ENCODE data around the gene NOP53.
"Not testable (repeated sequence)": the region's sequence is repeated elsewhere in the genome, so short reads cannot be mapped to it uniquely, and the experiment has no call there.

The NOP53 gene

GRCh38 chr19:47754206-47755064 is 9.1 kb downstream of the NOP53 start:
- DNase-seq (ENCODE audit: low read depth), result no peak

- DNase-seq (ENCODE audit: low read depth), result no peak
These were observed 9.9 kb downstream of the NOP53 start for GRCh38 chr19:47755065-47755761.

DNA sequence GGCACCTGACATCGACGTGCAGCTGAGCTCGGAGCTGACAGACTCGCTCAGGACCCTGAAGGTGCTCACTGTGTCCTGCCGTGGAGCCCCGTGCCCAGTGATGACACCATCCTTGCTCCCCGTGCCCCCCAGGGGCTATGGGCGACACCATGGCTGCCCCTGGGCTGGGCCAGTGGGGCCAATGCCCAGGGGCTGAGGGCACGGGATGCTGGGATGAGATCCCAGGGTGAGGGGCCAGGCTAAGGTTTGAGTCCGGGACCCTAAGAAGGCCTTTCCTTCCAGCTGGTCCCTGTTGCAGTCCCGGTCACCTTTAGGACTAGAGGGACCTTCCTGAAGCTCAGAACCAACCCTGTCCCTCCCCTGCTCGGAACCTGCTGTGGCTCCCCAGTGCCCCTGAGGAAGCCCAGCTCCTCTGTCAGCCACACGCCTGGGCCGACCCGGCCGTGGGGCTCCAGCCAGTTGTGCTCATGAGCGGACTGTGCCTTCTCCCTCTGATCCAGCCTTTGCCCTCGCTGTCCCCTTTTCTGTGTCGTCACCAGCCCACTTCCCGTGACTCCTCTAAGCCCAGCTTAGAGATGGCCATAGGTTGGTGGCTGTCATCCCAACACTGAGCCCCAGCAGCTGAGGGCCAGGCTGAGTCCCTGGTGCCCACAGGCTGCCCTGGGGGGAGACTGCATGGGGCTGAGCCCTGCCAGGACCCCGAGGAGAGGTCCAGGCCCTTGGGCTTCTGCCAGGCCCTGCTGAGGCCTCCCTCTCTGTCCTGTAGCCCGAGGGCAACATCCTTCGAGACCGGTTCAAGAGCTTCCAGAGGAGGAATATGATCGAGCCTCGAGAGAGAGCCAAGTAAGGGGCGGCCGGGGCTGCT is 10.6 kb downstream of the NOP53 start:
- DNase-seq (ENCODE audit: low read depth), result no peak

DNA sequence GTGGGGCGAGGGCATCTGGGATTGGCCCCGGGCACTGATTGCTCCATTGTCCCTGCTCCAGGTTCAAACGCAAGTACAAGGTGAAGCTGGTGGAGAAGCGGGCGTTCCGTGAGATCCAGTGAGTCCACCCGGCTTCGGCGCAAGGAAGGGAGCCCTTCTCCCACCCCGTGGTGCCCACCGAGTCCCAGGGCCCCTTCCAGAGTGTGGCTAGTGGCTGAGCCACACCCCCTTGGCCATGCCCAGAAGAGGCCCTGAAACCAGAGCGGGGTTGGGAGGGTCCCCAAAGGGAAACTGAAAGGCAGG is 11.2 kb downstream of the NOP53 start:
- no peak for DNase-seq (ENCODE audit: low read depth)

- DNase-seq (ENCODE audit: low read depth), result no peak
These were observed 11.7 kb downstream of the NOP53 start for GRCh38 chr19:47756953-47757608.

DNA sequence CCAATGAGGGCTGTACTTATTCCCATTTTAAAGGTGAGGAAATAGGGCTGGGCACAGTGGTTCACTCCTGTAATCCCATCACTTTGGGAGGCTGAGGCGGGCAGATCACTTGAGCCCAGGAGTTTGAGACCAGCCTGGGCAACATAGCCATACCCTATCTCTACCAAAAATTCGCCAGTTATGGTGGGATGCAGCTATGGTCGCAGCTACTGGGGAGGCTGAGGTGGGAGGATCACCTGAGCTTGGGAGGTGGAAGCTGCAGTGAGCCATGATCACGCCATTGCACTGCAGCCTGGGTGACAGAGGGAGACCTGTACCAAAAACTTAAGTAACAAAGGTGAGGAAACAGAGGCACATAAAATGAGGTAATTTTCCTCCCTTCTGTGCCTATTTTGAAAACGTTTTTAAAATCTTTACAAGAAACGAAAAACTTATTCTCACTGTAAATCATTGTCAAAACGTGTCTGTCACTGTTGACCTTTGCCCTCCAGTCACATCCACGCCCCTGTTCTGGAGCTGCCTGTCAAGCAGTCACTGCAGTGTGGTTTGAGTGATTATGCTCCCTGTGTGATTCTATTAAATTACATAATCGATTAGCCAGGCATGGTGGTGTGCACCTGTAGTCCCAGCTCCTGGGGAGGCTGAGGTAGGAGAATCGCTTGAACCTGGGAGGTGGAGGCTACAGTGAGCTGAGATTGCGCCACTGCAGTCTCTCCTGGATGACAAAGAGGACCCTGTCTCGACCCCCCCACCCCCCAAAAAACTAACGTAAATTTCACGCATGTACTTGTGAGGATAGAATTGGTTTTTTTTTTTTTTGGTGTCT is 12.5 kb downstream of the NOP53 start:
- no peak for DNase-seq (ENCODE audit: low read depth)

- no peak for DNase-seq (ENCODE audit: low read depth)
These were observed 13.1 kb downstream of the NOP53 start for GRCh38 chr19:47758443-47758804.

DNA sequence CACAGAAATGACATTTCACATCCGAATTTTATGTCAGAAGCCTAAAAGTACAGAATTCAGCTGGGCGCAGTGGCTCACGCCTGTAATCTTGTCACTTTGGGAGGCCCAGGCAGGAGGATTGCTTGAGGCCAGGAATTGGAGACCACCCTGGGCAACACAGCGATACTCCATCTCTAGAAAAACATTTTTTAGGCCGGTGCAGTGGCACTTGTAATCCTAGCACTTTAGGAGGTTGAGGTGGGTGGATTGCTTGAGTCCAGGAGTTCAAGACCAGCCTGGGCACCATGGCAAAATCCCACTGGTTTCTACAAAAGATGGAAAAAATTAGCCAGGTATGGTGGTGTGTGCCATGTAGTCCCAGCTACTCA is 15.3 kb downstream of the NOP53 start:
- DNase-seq (ENCODE audit: low read depth), result no peak

GRCh38 chr19:47761566-47761965 is 16.2 kb downstream of the NOP53 start:
- DNase-seq (ENCODE audit: low read depth), result no peak

DNA sequence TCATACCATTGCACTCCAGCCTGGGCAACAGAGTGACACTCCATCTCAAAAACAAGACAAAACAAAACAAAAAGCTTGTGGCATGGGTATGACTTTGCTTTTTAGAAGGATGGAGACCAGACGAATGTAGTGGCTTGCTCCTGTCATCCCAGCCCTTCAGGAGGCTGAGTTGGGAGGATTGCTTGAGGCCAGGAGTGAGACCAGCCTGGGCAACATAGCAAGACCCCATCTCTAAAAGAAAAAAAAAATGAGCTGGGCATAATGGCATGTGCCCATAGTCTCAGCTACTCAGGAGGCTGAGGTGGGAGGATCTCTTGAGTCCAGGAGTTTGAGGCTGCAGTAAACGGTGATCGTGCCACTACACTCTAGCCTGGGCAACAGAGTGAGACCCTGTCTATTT is 16.8 kb downstream of the NOP53 start:
- DNase-seq (ENCODE audit: low read depth), result no peak

DNA sequence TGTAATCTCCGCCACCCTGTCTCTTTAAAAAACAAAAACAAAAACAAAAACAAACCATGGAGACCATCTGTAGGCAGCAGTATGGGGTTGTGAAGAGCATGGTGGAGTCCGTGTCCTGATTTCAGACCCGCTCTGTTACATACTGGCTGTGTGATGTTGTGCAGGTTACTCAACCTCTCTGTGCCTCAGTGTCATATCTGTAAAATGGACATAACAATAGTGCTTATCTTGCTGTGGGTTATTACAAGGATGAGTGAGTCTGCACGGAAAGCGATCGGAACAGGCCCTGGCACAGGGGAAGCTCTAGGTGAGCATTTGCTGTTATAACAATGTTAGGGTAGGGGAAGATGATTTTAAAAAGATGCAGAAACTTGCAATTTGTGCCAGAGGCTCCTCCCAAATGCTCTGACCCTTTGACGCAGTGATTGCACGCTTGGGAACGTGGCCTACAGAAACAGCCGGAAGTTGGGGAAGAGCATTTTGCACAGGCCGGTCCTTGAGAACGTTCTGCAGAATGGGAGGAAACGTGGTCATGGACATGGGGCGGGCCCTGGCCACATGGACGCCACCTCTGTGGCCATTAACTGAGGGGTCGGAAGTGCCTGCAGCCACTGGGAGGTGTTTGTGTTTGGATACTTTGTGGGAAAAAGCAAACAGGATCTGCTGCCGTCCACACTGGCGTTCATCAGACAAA is 17.4 kb downstream of the NOP53 start:
- DNase-seq (ENCODE audit: low read depth), result no peak

DNA sequence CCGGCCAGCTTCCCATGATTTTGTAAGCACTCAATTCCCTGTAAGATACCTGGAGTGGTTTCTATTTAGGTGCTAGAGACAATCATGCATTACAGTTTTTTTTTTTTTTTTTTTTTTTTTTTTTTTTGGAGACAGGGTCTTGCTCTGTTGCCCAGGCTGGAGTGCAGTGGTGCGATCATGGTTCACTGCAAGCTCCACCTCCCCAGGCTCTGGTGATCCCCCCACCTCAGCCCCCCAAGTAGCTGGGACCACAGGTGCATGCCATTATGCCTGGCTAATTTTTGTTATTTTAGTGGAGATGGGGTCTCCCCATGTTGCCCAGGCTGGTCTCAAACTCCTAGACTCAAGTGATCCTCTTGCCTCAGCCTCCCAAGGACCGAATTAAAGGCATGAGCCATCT is 19.4 kb downstream of the NOP53 start:
- not testable (repeated sequence) for DNase-seq (ENCODE audit: low read depth)

- no peak for DNase-seq (ENCODE audit: low read depth)
These were observed 20.4 kb downstream of the NOP53 start for GRCh38 chr19:47765523-47766358.

DNA sequence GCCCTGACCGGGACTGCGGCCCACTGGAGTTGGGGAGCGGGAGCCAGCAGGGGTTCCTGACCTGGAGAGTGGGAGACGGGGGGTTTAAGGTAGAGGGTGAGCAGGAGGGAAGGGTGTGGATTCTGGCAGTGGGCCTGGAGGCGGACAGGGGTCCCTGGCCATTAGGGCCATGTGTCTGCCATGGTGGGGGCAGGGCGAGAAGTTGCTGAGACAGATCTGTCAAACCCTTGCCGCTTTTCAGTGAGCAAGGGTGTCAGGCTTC is 20.9 kb downstream of the NOP53 start:
- no peak for DNase-seq (ENCODE audit: low read depth)

GRCh38 chr19:47766670-47767069 is 21.3 kb downstream of the NOP53 start:
- no peak for DNase-seq (ENCODE audit: low read depth)

DNA sequence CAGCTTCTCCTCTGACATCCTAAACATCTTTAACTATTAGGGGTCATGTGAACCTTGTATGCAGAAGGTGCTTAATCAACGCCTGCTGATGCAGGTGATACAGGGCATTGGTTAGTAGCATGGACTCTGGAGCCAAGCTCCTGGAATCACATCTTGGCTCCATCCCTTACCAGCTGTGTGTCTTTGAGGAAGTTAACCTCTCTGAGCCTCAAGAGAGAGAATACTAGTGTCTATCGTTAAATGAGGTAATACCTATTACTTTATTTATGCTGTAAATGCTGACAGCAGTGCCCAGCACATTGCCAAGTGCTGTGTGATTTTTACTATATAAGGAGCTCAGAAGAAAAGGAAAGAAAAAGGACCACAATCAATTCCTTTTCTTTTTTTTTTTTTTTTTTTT is 22.0 kb downstream of the NOP53 start:
- DNase-seq (ENCODE audit: low read depth), result no peak

- no peak for DNase-seq (ENCODE audit: low read depth)
These were observed 23.3 kb downstream of the NOP53 start for GRCh38 chr19:47768604-47769003.

GRCh38 chr19:47769534-47769933 is 24.2 kb downstream of the NOP53 start:
- DNase-seq (ENCODE audit: low read depth), result no peak

GRCh38 chr19:47771291-47771690 is 25.9 kb downstream of the NOP53 start:
- DNase-seq (ENCODE audit: low read depth), result not testable (repeated sequence)

GRCh38 chr19:47776568-47776967 is 31.2 kb downstream of the NOP53 start:
- no peak for DNase-seq (ENCODE audit: low read depth)

All from stimulated activated CD8-positive, alpha-beta memory T cell treated with anti-CD3 and anti-CD28 coated beads, Interleukin-12 subunit alpha, Interleukin-12 subunit beta, amount 100 ng/mL, for 1 hour (primary cell).